Sigmoid colon (tissue), 7 donors: ENCODE measurements around the gene HNRNPA0. TPM values are rescaled to one million over a fixed set of nuclear protein-coding genes. Genes with fewer than 3 reads are reported as not detected.

ENCODE experiments used
- DNase-seq: peaks from one replicate; pipeline ENCODE4 v3.0.0-alpha.2; 2019
- H3K27ac ChIP-seq, 4 donors: fragments of 200-600 bp; sonication (generic); one replicate each; pipeline ENCODE4 v1.5.1; 2016 to 2019; ENCODE audit warnings: mild to moderate bottlenecking in 1 of 4
- H3K27me3 ChIP-seq, 3 donors: fragments of 200-600 bp; sonication (generic); one replicate each; pipeline ENCODE4 v1.5.1; 2019; ENCODE audit warnings: mild to moderate bottlenecking in 1 of 3
- H3K36me3 ChIP-seq, 4 donors: fragments of 200-600 bp; sonication (generic); one replicate each; pipeline ENCODE4 v1.5.1; 2016 to 2019
- H3K4me1 ChIP-seq, 4 donors: fragments of 200-600 bp; sonication (generic); one replicate each; pipeline ENCODE4 v1.5.1; 2017 to 2019
- H3K4me3 ChIP-seq, 4 donors: fragments of 200-600 bp; sonication (generic); one replicate each; pipeline ENCODE4 v1.5.1; 2017 to 2019; ENCODE audit warnings: mild to moderate bottlenecking in 2 of 4, moderate library complexity in 1 of 4
- H3K9me3 ChIP-seq, 4 donors: fragments of 200-600 bp in 3 of 4; sonication (generic) in 3 of 4; one replicate each; pipeline versions ENCODE4 v1.5.1 to v1.6.1; 2013 to 2019
- EP300 ChIP-seq, 4 donors: sonication (generic); formaldehyde crosslinking; IDR thresholded peaks; one replicate each; pipeline ENCODE4 v1.6.1; 2017; ENCODE audit warnings: antibody characterized with exemption in 4 of 4
- POLR2A ChIP-seq, 2 donors: fragments of 450-650 bp; IDR thresholded peaks; one replicate each; pipeline ENCODE4 v1.6.1; 2016; ENCODE audit warnings: antibody characterized with exemption in 2 of 2, mild to moderate bottlenecking in 2 of 2, moderate library complexity in 2 of 2
- POLR2AphosphoS5 ChIP-seq, 4 donors: sonication (generic); formaldehyde crosslinking; IDR thresholded peaks; one replicate each; pipeline ENCODE4 v1.6.1; 2017; ENCODE audit warnings: antibody characterized with exemption in 4 of 4
- WGBS, 2 donors: extraction: QIAGEN DNeasy Blood & Tissue Kit; methylation state at CpG; one replicate each; pipeline ENCODE4 v1.1.7; 2013; 5-methylcytosine and 5-hydroxymethylcytosine counted together
- intact Hi-C: fragments of 100-400 bp; cut with DNase I; formaldehyde crosslinking; loops from one replicate; pipeline ENCODE4 v1.15.1; 2023
- polyA plus RNA-seq, 3 donors: library from polyadenylated mRNA; stranded (reverse); fragments of 200-250 nt; gene quantifications; one replicate each; pipeline ENCODE4 v1.2.3, GENCODE V29; 2013
- total RNA-seq, 4 donors: library from RNA; depleted of rRNA; stranded (reverse); fragments of >200 nt; gene quantifications; one replicate each; pipeline ENCODE4 v1.1.0, GENCODE V29; 2016
- TF ChIP-seq, protein P1 (sequence below), 4 experiments: fragments of 450-650 bp in 3 of 4; fragments of 200-600 bp in 1 of 4; IDR thresholded peaks; one replicate each; pipeline ENCODE4 v1.5.1; 2016 to 2019; ENCODE audit warnings: antibody characterized with exemption in 4 of 4, mild to moderate bottlenecking in 3 of 4, moderate library complexity in 2 of 4
- donor health status: healthy with polysubstance abuse.
- donor health status: Bipolar disorder and iron deficiency.
- donor health status: healthy.

Gene HNRNPA0
- total and polyA plus RNA-seq, 7 donors, result 10.0 to 34.0 (median 12.2) TPM

GRCh38 chr5:137708062-137708461 lies 46.1 kb downstream of the HNRNPA0 start:
- no peak for DNase-seq
- intact Hi-C loops, result no loop called here
- no peaks in the 10 kb centered on the region for H3K27me3 ChIP-seq
- 100% methylated on average over 1 of the region's 1 CpG for WGBS, 2 donors
- no peak overlapping the region for H3K27ac ChIP-seq
- no peaks in the 10 kb centered on the region for H3K36me3 ChIP-seq
- no peaks in the 10 kb centered on the region for H3K4me1 ChIP-seq
- TF ChIP-seq POLR2AphosphoS5 (IDR thresholded peaks at IDR 0.05) (no peak), EP300 (IDR thresholded peaks at IDR 0.05) (no peak), POLR2A (IDR thresholded peaks at IDR 0.05) (no peak)
- TF ChIP-seq, protein P1, sequence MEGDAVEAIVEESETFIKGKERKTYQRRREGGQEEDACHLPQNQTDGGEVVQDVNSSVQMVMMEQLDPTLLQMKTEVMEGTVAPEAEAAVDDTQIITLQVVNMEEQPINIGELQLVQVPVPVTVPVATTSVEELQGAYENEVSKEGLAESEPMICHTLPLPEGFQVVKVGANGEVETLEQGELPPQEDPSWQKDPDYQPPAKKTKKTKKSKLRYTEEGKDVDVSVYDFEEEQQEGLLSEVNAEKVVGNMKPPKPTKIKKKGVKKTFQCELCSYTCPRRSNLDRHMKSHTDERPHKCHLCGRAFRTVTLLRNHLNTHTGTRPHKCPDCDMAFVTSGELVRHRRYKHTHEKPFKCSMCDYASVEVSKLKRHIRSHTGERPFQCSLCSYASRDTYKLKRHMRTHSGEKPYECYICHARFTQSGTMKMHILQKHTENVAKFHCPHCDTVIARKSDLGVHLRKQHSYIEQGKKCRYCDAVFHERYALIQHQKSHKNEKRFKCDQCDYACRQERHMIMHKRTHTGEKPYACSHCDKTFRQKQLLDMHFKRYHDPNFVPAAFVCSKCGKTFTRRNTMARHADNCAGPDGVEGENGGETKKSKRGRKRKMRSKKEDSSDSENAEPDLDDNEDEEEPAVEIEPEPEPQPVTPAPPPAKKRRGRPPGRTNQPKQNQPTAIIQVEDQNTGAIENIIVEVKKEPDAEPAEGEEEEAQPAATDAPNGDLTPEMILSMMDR (IDR thresholded peaks at IDR 0.05), result no peak
- H3K4me3 ChIP-seq, result no peak overlapping the region
- peaks cover 0 to 4% (median 0%) of the 10 kb centered on the region in 4 donors for H3K9me3 ChIP-seq

- Histone ChIP-seq H3K9me3 (no peaks in the 10 kb centered on the region), H3K36me3 (no peaks in the 10 kb centered on the region), H3K4me1 (no peaks in the 10 kb centered on the region), H3K27me3 (no peaks in the 10 kb centered on the region), H3K4me3 (no peak overlapping the region), H3K27ac (no peak overlapping the region)
- intact Hi-C loops, result no loop called here
- DNase-seq, result no peak
- 82 to 86% methylated on average over 2 of the region's 2 CpGs for WGBS, 2 donors
- TF ChIP-seq, protein P1 (IDR thresholded peaks at IDR 0.05), result no peak
- no peak for TF ChIP-seq POLR2AphosphoS5 (IDR thresholded peaks at IDR 0.05)
These were observed 47.3 kb downstream of the HNRNPA0 start for GRCh38 chr5:137706841-137707240.

- H3K4me1 ChIP-seq, result peaks cover 0 to under 1% (median 0%) of the 10 kb centered on the region in 4 donors
- H3K9me3 ChIP-seq, result no peaks in the 10 kb centered on the region
- no peak overlapping the region for H3K4me3 ChIP-seq
- no peaks in the 10 kb centered on the region for H3K27me3 ChIP-seq
- DNase-seq, result no peak
- TF ChIP-seq POLR2A (IDR thresholded peaks at IDR 0.05) (no peak), EP300 (IDR thresholded peaks at IDR 0.05) (no peak), POLR2AphosphoS5 (IDR thresholded peaks at IDR 0.05) (no peak)
- TF ChIP-seq, protein P1 (IDR thresholded peaks at IDR 0.05), result no peak
- intact Hi-C loops, result no loop called here
- no peak overlapping the region for H3K27ac ChIP-seq
- H3K36me3 ChIP-seq, result no peaks in the 10 kb centered on the region
These were observed 49.1 kb downstream of the HNRNPA0 start for GRCh38 chr5:137705106-137705505.

- Histone ChIP-seq H3K9me3 (no peaks in the 10 kb centered on the region), H3K4me1 (peaks cover 0 to 7% (median 0%) of the 10 kb centered on the region in 4 donors), H3K36me3 (no peaks in the 10 kb centered on the region), H3K27ac (no peak overlapping the region), H3K4me3 (no peak overlapping the region), H3K27me3 (no peaks in the 10 kb centered on the region)
- 92 to 96% methylated on average over 5 of the region's 5 CpGs for WGBS, 2 donors
- TF ChIP-seq POLR2A (IDR thresholded peaks at IDR 0.05) (no peak), POLR2AphosphoS5 (IDR thresholded peaks at IDR 0.05) (no peak), EP300 (IDR thresholded peaks at IDR 0.05) (no peak)
- TF ChIP-seq, protein P1 (IDR thresholded peaks at IDR 0.05), result no peak
- no peak for DNase-seq
- intact Hi-C loops, result no loop called here
These were observed 50.6 kb downstream of the HNRNPA0 start for GRCh38 chr5:137703565-137703964.

DNA sequence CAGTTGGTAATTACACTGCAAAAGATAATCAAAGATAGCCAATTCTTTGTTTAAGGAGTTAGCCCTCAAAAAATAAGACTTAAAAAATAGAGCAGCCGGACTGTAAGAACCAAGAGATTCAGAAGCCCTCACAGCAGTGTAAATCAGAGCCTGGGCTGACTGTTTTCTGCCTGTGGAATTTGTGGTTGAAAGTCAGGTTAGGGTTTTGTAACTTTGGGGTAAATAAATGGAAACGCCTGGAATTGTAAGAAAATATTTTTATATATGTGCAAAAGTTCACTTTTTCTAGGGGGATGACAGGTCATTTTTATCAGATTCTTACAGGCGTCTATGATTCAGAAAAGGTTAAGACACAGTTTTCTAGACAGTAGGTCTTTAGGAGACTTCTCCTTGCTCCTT lies 53.9 kb downstream of the HNRNPA0 start:
- H3K36me3 ChIP-seq, result no peaks in the 10 kb centered on the region
- no peak for DNase-seq
- no peaks in the 10 kb centered on the region for H3K27me3 ChIP-seq
- intact Hi-C loops, result no loop called here
- no peaks in the 10 kb centered on the region for H3K9me3 ChIP-seq
- TF ChIP-seq EP300 (IDR thresholded peaks at IDR 0.05), result no peak
- TF ChIP-seq POLR2A (IDR thresholded peaks at IDR 0.05), result no peak
- no peak for TF ChIP-seq POLR2AphosphoS5 (IDR thresholded peaks at IDR 0.05)
- TF ChIP-seq, protein P1 (IDR thresholded peaks at IDR 0.05), result no peak
- H3K4me3 ChIP-seq, result no peak overlapping the region
- WGBS, 2 donors, result 81 to 89% methylated on average over 3 of the region's 3 CpGs
- no peak overlapping the region for H3K27ac ChIP-seq
- peaks cover 0 to 7% (median 0%) of the 10 kb centered on the region in 4 donors for H3K4me1 ChIP-seq
